PC-9 (cell line): ENCODE data around the gene DNAJB9. TPM values are rescaled to one million over a fixed set of nuclear protein-coding genes. Genes with fewer than 3 reads are reported as not detected.

Experiments
- BruUV-seq: library from RNA; stranded (reverse); fragments of 400-500 nt; replicated peaks from 2 replicates; lab custom pipeline; 2021; lab: Mats Ljungman, UMichigan
- CTCF ChIA-PET: fragments of 300-600 bp; sonication (Branson Sonifier 250); formaldehyde crosslinking; loops from one replicate; lab custom pipeline; 2022; ENCODE audit warnings: antibody characterized with exemption; lab: Charles Lee
- POLR2A ChIA-PET: fragments of 300-600 bp; sonication (Branson Sonifier 250); formaldehyde crosslinking; loops from one replicate; lab custom pipeline; 2022; ENCODE audit warnings: antibody characterized with exemption; ENCODE audit not compliant: unreplicated experiment; lab: Charles Lee
- DNase-seq, 2 experiments: peaks; one replicate each; pipeline versions ENCODE4 v3.0.0 to v3.0.0-alpha.2; 2015 to 2022; ENCODE audit warnings: mixed read lengths in 1 of 2
- H2AFZ ChIP-seq: fragments of 200-600 bp; sonication (generic); 2 replicates; pipeline ENCODE4 v1.8.1; 2017; ENCODE audit warnings: antibody characterized with exemption
- H3F3A ChIP-seq: fragments of 200-600 bp; sonication (generic); 2 replicates; pipeline ENCODE4 v1.8.1; 2017; ENCODE audit warnings: antibody characterized with exemption, mild to moderate bottlenecking, low read depth; ENCODE audit not compliant: insufficient read depth
- H3K27ac ChIP-seq: fragments of 200-600 bp; sonication (generic); 2 replicates; pipeline ENCODE4 v1.6.1; 2016; ENCODE audit warnings: mixed run types
- H3K27me3 ChIP-seq: fragments of 200-600 bp; sonication (generic); 2 replicates; pipeline ENCODE4 v1.6.1; 2016; ENCODE audit warnings: low read depth, mixed run types; ENCODE audit not compliant: insufficient read depth
- H3K36me3 ChIP-seq: fragments of 200-600 bp; sonication (generic); 2 replicates; pipeline ENCODE4 v1.6.1; 2016; ENCODE audit warnings: low read depth, mixed run types
- H3K4me1 ChIP-seq: fragments of 200-600 bp; sonication (generic); replicated peaks from 2 replicates; pipeline ENCODE4 v1.6.1; 2016; ENCODE audit warnings: mixed run types; ENCODE audit not compliant: insufficient read depth
- H3K4me2 ChIP-seq: fragments of 200-600 bp; sonication (generic); 2 replicates; pipeline ENCODE4 v1.6.1; 2017; ENCODE audit warnings: mixed run types
- H3K4me3 ChIP-seq: fragments of 200-600 bp; sonication (generic); 2 replicates; pipeline ENCODE4 v1.6.1; 2016; ENCODE audit warnings: mixed run types
- H3K79me2 ChIP-seq: fragments of 200-600 bp; sonication (generic); 2 replicates; pipeline ENCODE4 v1.6.1; 2017; ENCODE audit warnings: low read depth, mixed run types
- H3K9me2 ChIP-seq: fragments of 200-600 bp; sonication (generic); 2 replicates; pipeline ENCODE4 v1.8.1; 2017; ENCODE audit warnings: mild to moderate bottlenecking; ENCODE audit not compliant: insufficient read depth
- H3K9me3 ChIP-seq: fragments of 200-600 bp; sonication (generic); 2 replicates; pipeline ENCODE4 v1.8.1; 2016; ENCODE audit warnings: low read depth; ENCODE audit not compliant: insufficient read depth
- H4K20me1 ChIP-seq: fragments of 200-600 bp; sonication (generic); 2 replicates; pipeline ENCODE4 v1.8.1; 2017; ENCODE audit not compliant: insufficient read depth
- EZH2 ChIP-seq: fragments of 200-600 bp; sonication (generic); IDR thresholded peaks from 2 replicates; pipeline ENCODE4 v1.8.0; 2017; ENCODE audit warnings: antibody characterized with exemption, low read depth
- intact Hi-C: fragments of 100-400 bp; cut with micrococcal nuclease; formaldehyde crosslinking; loops from one replicate; pipeline ENCODE4 v1.10.0; 2022; ENCODE audit not compliant: unreplicated experiment
- total RNA-seq: library from RNA; stranded (reverse); gene quantifications from 2 replicates; pipeline ENCODE4 v1.2.3, GENCODE V29; 2021
- TF ChIP-seq, protein P1 (sequence below): fragments of 200-600 bp; sonication (generic); conservative IDR thresholded peaks from 2 replicates; pipeline ENCODE4 v1.6.1; 2017; ENCODE audit warnings: mixed run types, antibody characterized with exemption, mild to moderate bottlenecking, moderate library complexity

DNAJB9 gene
- total RNA-seq, 1 experiment from 2014 or later, result 13.3 TPM

DNA sequence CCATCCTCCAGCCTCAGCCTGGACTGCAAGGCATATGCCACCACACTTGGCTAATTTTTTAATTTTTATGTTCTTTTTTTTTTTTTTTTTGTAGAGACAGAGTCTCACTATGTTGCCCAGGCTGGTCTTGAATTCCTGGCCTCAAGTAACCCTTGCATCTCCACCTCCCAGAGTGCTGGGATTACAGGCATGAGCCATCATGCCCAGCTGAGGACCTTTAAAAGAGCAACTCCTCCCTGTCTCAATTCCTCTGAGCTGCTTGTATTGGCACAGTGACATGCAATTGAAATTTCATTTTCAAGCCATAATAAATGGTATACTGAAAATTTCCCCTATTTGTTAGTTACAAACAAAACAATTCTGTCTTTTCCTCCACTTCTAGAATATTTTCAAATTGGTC lies 19.5 kb downstream of the DNAJB9 start:
- TF ChIP-seq, protein P1, sequence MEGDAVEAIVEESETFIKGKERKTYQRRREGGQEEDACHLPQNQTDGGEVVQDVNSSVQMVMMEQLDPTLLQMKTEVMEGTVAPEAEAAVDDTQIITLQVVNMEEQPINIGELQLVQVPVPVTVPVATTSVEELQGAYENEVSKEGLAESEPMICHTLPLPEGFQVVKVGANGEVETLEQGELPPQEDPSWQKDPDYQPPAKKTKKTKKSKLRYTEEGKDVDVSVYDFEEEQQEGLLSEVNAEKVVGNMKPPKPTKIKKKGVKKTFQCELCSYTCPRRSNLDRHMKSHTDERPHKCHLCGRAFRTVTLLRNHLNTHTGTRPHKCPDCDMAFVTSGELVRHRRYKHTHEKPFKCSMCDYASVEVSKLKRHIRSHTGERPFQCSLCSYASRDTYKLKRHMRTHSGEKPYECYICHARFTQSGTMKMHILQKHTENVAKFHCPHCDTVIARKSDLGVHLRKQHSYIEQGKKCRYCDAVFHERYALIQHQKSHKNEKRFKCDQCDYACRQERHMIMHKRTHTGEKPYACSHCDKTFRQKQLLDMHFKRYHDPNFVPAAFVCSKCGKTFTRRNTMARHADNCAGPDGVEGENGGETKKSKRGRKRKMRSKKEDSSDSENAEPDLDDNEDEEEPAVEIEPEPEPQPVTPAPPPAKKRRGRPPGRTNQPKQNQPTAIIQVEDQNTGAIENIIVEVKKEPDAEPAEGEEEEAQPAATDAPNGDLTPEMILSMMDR, result no peak
- no peak for TF ChIP-seq EZH2
- POLR2A ChIA-PET, result no interaction called here
- Histone ChIP-seq H2AFZ (no peak overlapping the region), H3K4me1 (no peaks in the 10 kb centered on the region; the same call in 1 of the 2 replicates), H3F3A (no peaks in the 10 kb centered on the region), H3K9me2 (no peaks in the 10 kb centered on the region; the same call in 1 of the 2 replicates), H3K9me3 (no peaks in the 10 kb centered on the region), H3K36me3 (no peaks in the 10 kb centered on the region), H3K4me3 (no peak overlapping the region), H3K4me2 (no peak overlapping the region), H3K79me2 (no peaks in the 10 kb centered on the region), H3K27me3 (no peaks in the 10 kb centered on the region), H3K27ac (no peak overlapping the region), H4K20me1 (no peaks in the 10 kb centered on the region)
- intact Hi-C loops, result no loop called here
- no TSS peak for BruUV-seq
- CTCF ChIA-PET, result no interaction called here
- no peak for DNase-seq

DNA sequence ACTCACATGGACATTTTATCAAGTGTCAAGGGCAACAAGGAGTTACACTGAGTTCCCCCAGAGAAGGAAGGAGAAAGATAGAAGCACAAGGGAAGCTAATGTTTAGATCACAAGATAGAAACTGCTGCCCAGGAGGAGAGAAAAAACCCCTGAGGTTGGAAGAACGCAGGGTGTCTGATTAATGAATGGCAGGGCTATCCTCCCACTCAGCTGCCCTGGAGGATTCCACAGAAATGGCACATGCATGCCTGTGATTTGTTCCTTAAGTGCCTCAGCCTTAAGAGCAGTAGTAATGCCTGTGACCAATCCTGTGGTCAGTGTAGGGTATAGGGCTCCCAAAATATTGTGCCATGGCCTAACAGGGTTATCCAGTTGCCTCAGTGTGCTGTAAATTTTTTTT lies 20.2 kb downstream of the DNAJB9 start:
- DNase-seq, result no peak
- H2AFZ ChIP-seq, result no peak overlapping the region
- CTCF ChIA-PET, result no interaction called here

DNA sequence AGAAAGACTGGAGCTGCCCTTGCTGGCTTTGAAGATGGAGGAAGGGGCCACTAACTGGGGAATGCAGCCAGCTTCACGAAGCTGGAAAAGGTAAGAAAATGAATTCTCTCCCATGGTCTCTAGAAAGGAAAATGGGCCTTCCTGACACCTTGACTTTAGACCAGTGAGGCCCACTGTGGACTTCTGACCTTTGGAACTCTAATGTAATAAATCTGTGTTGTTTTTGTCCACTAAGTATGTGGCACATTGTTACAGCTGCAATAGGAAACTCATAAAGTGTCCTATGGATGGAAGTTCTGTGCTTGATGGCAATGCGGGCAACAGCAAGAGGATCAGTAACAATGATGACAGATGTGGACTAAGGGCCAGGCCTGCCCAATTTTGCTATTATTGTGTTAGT lies 20.9 kb downstream of the DNAJB9 start:
- no peak overlapping the region for H3K4me3 ChIP-seq
- intact Hi-C loops, result no loop called here
- TF ChIP-seq, protein P1, result no peak
- no peak for TF ChIP-seq EZH2
- no peaks in the 10 kb centered on the region for H3K4me1 ChIP-seq
- no peaks in the 10 kb centered on the region for H3K9me3 ChIP-seq
- no peaks in the 10 kb centered on the region for H4K20me1 ChIP-seq
- H3K9me2 ChIP-seq, result no peaks in the 10 kb centered on the region; the same call in 1 of the 2 replicates
- no peak for DNase-seq
- H3K4me2 ChIP-seq, result no peak overlapping the region
- H3K27ac ChIP-seq, result no peak overlapping the region
- H2AFZ ChIP-seq, result no peak overlapping the region
- ChIA-PET POLR2A (interaction anchor here (0.6 kb wide), 1 partner anchor 21 kb away, joined by 3 read pairs; the partner anchor contains the start of gene DNAJB9), CTCF (no interaction called here)
- no peaks in the 10 kb centered on the region for H3K79me2 ChIP-seq
- no peaks in the 10 kb centered on the region for H3K27me3 ChIP-seq
- BruUV-seq, result no TSS peak
- no peaks in the 10 kb centered on the region for H3F3A ChIP-seq
- H3K36me3 ChIP-seq, result no peaks in the 10 kb centered on the region

More for the DNA sequence above, 20.2 kb downstream of the DNAJB9 start:
- Histone ChIP-seq H3K9me3 (no peaks in the 10 kb centered on the region), H3K27me3 (no peaks in the 10 kb centered on the region), H3K4me3 (no peak overlapping the region), H3K9me2 (no peaks in the 10 kb centered on the region; the same call in 1 of the 2 replicates), H4K20me1 (no peaks in the 10 kb centered on the region), H3K36me3 (no peaks in the 10 kb centered on the region), H3K4me2 (no peak overlapping the region), H3K4me1 (no peaks in the 10 kb centered on the region), H3K27ac (no peak overlapping the region), H3K79me2 (no peaks in the 10 kb centered on the region), H3F3A (no peaks in the 10 kb centered on the region)
- BruUV-seq, result no TSS peak
- intact Hi-C loops, result no loop called here
- POLR2A ChIA-PET, result no interaction called here
- TF ChIP-seq, protein P1, result no peak
- TF ChIP-seq EZH2, result no peak
